Neural cell (in vitro differentiated cells): Measurements from ENCODE around the gene PLCL1.

ENCODE experiments used
- EP300 ChIP-seq: fragments of 450-650 bp; conservative IDR thresholded peaks from 2 replicates; pipeline ENCODE4 v1.6.1; 2014; ENCODE audit warnings: antibody characterized with exemption, mild to moderate bottlenecking, moderate library complexity; ENCODE audit not compliant: poor library complexity, severe bottlenecking
- EZH2 ChIP-seq: fragments of 200-600, 300-800 bp; shearing (Covaris generic), sonication (generic); IDR thresholded peaks from 2 replicates; pipeline ENCODE4 v1.6.1; 2014; ENCODE audit warnings: antibody characterized with exemption, low read length, borderline replicate concordance, mild to moderate bottlenecking; ENCODE audit not compliant: insufficient read depth, poor library complexity, severe bottlenecking
- POLR2AphosphoS5 ChIP-seq: IDR thresholded peaks from 2 replicates; pipeline ENCODE4 v1.6.1; 2012
- TF ChIP-seq, protein P1 (sequence below): fragments of 450-650 bp; IDR thresholded peaks from 2 replicates; pipeline ENCODE4 v1.5.1; 2014; ENCODE audit warnings: antibody characterized with exemption, mild to moderate bottlenecking, moderate library complexity; ENCODE audit not compliant: poor library complexity, severe bottlenecking
- TF ChIP-seq, protein P2 (sequence below): IDR thresholded peaks from 2 replicates; pipeline ENCODE4 v1.6.1; 2012; ENCODE audit warnings: borderline replicate concordance

DNA sequence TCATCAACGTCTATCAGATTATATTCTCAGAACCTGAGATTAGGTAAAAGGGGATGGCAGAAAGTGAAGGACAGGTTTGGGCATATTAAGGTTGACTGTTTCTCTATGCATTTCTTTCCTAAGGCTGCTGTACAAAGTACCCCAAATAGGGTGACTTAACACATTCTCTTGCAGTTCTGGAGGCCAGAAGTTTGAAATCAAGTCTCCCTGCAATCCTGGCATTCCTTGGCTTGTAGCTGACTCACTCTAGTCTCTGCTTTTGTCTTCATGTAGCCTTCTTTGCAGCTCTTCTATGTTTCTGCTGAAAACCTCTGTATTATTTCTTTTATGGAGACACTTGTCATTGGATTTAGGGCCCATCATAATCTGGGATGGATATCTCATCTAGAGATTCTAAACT lies 364.3 kb downstream of the PLCL1 start:
- TF ChIP-seq, protein P1, sequence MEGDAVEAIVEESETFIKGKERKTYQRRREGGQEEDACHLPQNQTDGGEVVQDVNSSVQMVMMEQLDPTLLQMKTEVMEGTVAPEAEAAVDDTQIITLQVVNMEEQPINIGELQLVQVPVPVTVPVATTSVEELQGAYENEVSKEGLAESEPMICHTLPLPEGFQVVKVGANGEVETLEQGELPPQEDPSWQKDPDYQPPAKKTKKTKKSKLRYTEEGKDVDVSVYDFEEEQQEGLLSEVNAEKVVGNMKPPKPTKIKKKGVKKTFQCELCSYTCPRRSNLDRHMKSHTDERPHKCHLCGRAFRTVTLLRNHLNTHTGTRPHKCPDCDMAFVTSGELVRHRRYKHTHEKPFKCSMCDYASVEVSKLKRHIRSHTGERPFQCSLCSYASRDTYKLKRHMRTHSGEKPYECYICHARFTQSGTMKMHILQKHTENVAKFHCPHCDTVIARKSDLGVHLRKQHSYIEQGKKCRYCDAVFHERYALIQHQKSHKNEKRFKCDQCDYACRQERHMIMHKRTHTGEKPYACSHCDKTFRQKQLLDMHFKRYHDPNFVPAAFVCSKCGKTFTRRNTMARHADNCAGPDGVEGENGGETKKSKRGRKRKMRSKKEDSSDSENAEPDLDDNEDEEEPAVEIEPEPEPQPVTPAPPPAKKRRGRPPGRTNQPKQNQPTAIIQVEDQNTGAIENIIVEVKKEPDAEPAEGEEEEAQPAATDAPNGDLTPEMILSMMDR: no peak
- TF ChIP-seq EZH2 (no peak), POLR2AphosphoS5 (no peak), EP300 (no peak)
- TF ChIP-seq, protein P2, sequence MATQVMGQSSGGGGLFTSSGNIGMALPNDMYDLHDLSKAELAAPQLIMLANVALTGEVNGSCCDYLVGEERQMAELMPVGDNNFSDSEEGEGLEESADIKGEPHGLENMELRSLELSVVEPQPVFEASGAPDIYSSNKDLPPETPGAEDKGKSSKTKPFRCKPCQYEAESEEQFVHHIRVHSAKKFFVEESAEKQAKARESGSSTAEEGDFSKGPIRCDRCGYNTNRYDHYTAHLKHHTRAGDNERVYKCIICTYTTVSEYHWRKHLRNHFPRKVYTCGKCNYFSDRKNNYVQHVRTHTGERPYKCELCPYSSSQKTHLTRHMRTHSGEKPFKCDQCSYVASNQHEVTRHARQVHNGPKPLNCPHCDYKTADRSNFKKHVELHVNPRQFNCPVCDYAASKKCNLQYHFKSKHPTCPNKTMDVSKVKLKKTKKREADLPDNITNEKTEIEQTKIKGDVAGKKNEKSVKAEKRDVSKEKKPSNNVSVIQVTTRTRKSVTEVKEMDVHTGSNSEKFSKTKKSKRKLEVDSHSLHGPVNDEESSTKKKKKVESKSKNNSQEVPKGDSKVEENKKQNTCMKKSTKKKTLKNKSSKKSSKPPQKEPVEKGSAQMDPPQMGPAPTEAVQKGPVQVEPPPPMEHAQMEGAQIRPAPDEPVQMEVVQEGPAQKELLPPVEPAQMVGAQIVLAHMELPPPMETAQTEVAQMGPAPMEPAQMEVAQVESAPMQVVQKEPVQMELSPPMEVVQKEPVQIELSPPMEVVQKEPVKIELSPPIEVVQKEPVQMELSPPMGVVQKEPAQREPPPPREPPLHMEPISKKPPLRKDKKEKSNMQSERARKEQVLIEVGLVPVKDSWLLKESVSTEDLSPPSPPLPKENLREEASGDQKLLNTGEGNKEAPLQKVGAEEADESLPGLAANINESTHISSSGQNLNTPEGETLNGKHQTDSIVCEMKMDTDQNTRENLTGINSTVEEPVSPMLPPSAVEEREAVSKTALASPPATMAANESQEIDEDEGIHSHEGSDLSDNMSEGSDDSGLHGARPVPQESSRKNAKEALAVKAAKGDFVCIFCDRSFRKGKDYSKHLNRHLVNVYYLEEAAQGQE: no peak
